Right cardiac atrium (tissue), 5 donors: Measurements from ENCODE around the gene HFM1. TPM values are rescaled to one million over a fixed set of nuclear protein-coding genes. Genes with fewer than 3 reads are reported as not detected.
"Not testable (repeated sequence)": the region's sequence is repeated elsewhere in the genome, so short reads cannot be mapped to it uniquely, and the experiment has no call there.

Source experiments
- ATAC-seq, 2 donors: fragments of 200-7000 bp; cut with Tn5 transposase; one replicate each; pipeline versions ENCODE4 v1.8.0 to v1.9.1; 2020; ENCODE audit warnings: moderate library complexity in 2 of 2, mild to moderate bottlenecking in 1 of 2
- DNase-seq, 3 donors: peaks; one replicate each; pipeline ENCODE4 v3.0.0-alpha.2; 2020
- H3K27ac ChIP-seq: one replicate; pipeline ENCODE4 v1.5.1; 2013; ENCODE audit warnings: mild to moderate bottlenecking, low read length, control low read depth, moderate library complexity
- H3K27me3 ChIP-seq: one replicate; pipeline ENCODE4 v1.6.1; 2013; ENCODE audit not compliant: control insufficient read depth, insufficient read depth
- H3K4me1 ChIP-seq: one replicate; pipeline ENCODE4 v1.6.1; 2013; ENCODE audit warnings: low read length; ENCODE audit not compliant: control insufficient read depth, insufficient read depth
- H3K4me3 ChIP-seq: one replicate; pipeline ENCODE4 v1.5.1; 2013; ENCODE audit warnings: low read length, control low read depth
- H3K9me3 ChIP-seq: one replicate; pipeline ENCODE4 v1.6.1; 2013; ENCODE audit warnings: low read length; ENCODE audit not compliant: control insufficient read depth
- WGBS: extraction: QIAGEN DNeasy Blood & Tissue Kit; methylation state at CpG from one replicate; pipeline ENCODE4 v1.1.7; 2013; 5-methylcytosine and 5-hydroxymethylcytosine counted together
- intact Hi-C, 4 donors: fragments of 100-400 bp; cut with DNase I; formaldehyde crosslinking; loops; one replicate each; pipeline versions ENCODE4 v1.11.0 to v1.14.0; 2022 to 2023
- polyA plus RNA-seq: library from polyadenylated mRNA; stranded (reverse); fragments of 200-250 nt; gene quantifications from one replicate; pipeline ENCODE4 v1.2.3, GENCODE V29; 2013
- total RNA-seq, 4 donors: library from RNA; stranded (reverse); fragmentation: NEBNext Ultra II Directional; extraction: Animal tissue kit (Norgen Biotek cat#: 25700); gene quantifications; one replicate each; pipeline ENCODE4 v1.2.1, GENCODE V29; 2021
- donor health status: healthy with polysubstance abuse.
- donor health status: DM: no; HTN: yes; CAD: no.
- donor health status: DM: no; HTN: no; CAD: no.
- donor health status: DM: no; HTN: yes; CAD: no; lungs with severe emphysema.
- donor health status: DM: yes; HTN: yes; CAD: no.

HFM1 gene
- total and polyA plus RNA-seq, 5 donors = 1.00 to 2.9 (median 2.3) TPM

- H3K27ac ChIP-seq, H3K9me3 ChIP-seq, H3K27me3 ChIP-seq, H3K4me1 ChIP-seq, DNase-seq, intact Hi-C loops, ATAC-seq, H3K4me3 ChIP-seq: not testable (repeated sequence)
- WGBS = 96% methylated on average over 4 of the region's 4 CpGs
Observed at GRCh38 chr1:91422523-91422922, 17.9 kb upstream of the HFM1 start.

- Histone ChIP-seq H3K27me3 (no peaks in the 10 kb centered on the region), H3K27ac (no peak overlapping the region), H3K4me1 (no peaks in the 10 kb centered on the region), H3K9me3 (no peaks in the 10 kb centered on the region), H3K4me3 (no peak overlapping the region)
- intact Hi-C loops = no loop called here
- DNase-seq = no peak
- ATAC-seq = no peak
Observed at GRCh38 chr1:91412371-91412770, 7.7 kb upstream of the HFM1 start.

GRCh38 chr1:91406773-91407389, 2.2 kb upstream of the HFM1 start:
- no peak for ATAC-seq
- H3K27ac ChIP-seq = no peak overlapping the region
- WGBS = 65% methylated on average over 7 of the region's 7 CpGs
- H3K4me3 ChIP-seq = no peak overlapping the region
- H3K9me3 ChIP-seq = no peaks in the 10 kb centered on the region
- H3K4me1 ChIP-seq = no peaks in the 10 kb centered on the region
- no peak for DNase-seq
- intact Hi-C loops = loop anchor here in 1 of 4 donors (10.0 kb wide), 1 partner anchor 122 kb away; no protein-coding TSS in a partner anchor
- no peaks in the 10 kb centered on the region for H3K27me3 ChIP-seq

GRCh38 chr1:91402023-91402422, 2.6 kb downstream of the HFM1 start:
- H3K4me3 ChIP-seq = no peak overlapping the region

GRCh38 chr1:91400133-91400725, 4.4 kb downstream of the HFM1 start:
- intact Hi-C loops = loop anchor here in 2 of 4 donors (5.0 to 10.0 kb wide), 2 partner anchors 115 to 118 kb away; no protein-coding TSS in a partner anchor
- H3K27me3 ChIP-seq = no peaks in the 10 kb centered on the region
- no peaks in the 10 kb centered on the region for H3K9me3 ChIP-seq
- no peak overlapping the region for H3K27ac ChIP-seq
- DNase-seq (peak in 2 of 3 donors; percentile 23 to 64), ATAC-seq (peak in 1 of 2 donors; percentile 48)
- H3K4me1 ChIP-seq = no peaks in the 10 kb centered on the region
- H3K4me3 ChIP-seq = no peak overlapping the region
- 64% methylated on average over 6 of the region's 6 CpGs for WGBS

More at GRCh38 chr1:91402023-91402422, 2.6 kb downstream of the HFM1 start:
- Histone ChIP-seq H3K4me1 (no peaks in the 10 kb centered on the region), H3K9me3 (no peaks in the 10 kb centered on the region), H3K27ac (no peak overlapping the region), H3K27me3 (no peaks in the 10 kb centered on the region)
- DNase-seq (no peak), ATAC-seq (no peak)
- WGBS = 33% methylated on average over 3 of the region's 3 CpGs
- intact Hi-C loops = loop anchor here in 2 of 4 donors (5.0 to 10.0 kb wide), 2 partner anchors 117 to 120 kb away; no protein-coding TSS in a partner anchor

GRCh38 chr1:91398291-91398690, 6.3 kb downstream of the HFM1 start:
- Histone ChIP-seq H3K9me3 (no peaks in the 10 kb centered on the region), H3K27me3 (no peaks in the 10 kb centered on the region), H3K4me3 (no peak overlapping the region), H3K4me1 (no peaks in the 10 kb centered on the region), H3K27ac (no peak overlapping the region)
- intact Hi-C loops = loop anchor here in 1 of 4 donors (5.0 kb wide), 1 partner anchor 116 kb away; no protein-coding TSS in a partner anchor
- 49% methylated on average over 1 of the region's 1 CpG for WGBS
- no peak for DNase-seq
- no peak for ATAC-seq

GRCh38 chr1:91397605-91398004, 7.0 kb downstream of the HFM1 start:
- WGBS = 58% methylated on average over 4 of the region's 4 CpGs
- no peaks in the 10 kb centered on the region for H3K27me3 ChIP-seq
- H3K4me1 ChIP-seq = no peaks in the 10 kb centered on the region
- H3K9me3 ChIP-seq = no peaks in the 10 kb centered on the region
- no peak for DNase-seq
- no peak for ATAC-seq
- H3K27ac ChIP-seq = no peak overlapping the region
- intact Hi-C loops = loop anchor here in 1 of 4 donors (5.0 kb wide), 1 partner anchor 115 kb away; no protein-coding TSS in a partner anchor
- H3K4me3 ChIP-seq = no peak overlapping the region

GRCh38 chr1:91393042-91393441, 11.6 kb downstream of the HFM1 start:
- H3K4me1 ChIP-seq = no peaks in the 10 kb centered on the region
- 86% methylated on average over 1 of the region's 1 CpG for WGBS
- H3K27me3 ChIP-seq = no peaks in the 10 kb centered on the region
- no peak overlapping the region for H3K4me3 ChIP-seq
- intact Hi-C loops = no loop called here
- DNase-seq (no peak), ATAC-seq (no peak)
- no peak overlapping the region for H3K27ac ChIP-seq
- H3K9me3 ChIP-seq = no peaks in the 10 kb centered on the region

GRCh38 chr1:91386109-91386508, 18.5 kb downstream of the HFM1 start:
- Histone ChIP-seq H3K4me3 (no peak overlapping the region), H3K27me3 (no peaks in the 10 kb centered on the region), H3K4me1 (no peaks in the 10 kb centered on the region), H3K9me3 (no peaks in the 10 kb centered on the region), H3K27ac (no peak overlapping the region)
- ATAC-seq = no peak
- WGBS = 93% methylated on average over 2 of the region's 2 CpGs
- no peak for DNase-seq
- intact Hi-C loops = no loop called here

GRCh38 chr1:91383456-91383855, 21.2 kb downstream of the HFM1 start:
- no peak for DNase-seq
- H3K27me3 ChIP-seq = no peaks in the 10 kb centered on the region
- intact Hi-C loops = no loop called here
- ATAC-seq = no peak
- 74% methylated on average over 2 of the region's 2 CpGs for WGBS
- no peaks in the 10 kb centered on the region for H3K9me3 ChIP-seq
- H3K4me3 ChIP-seq = no peak overlapping the region
- H3K27ac ChIP-seq = no peak overlapping the region
- no peaks in the 10 kb centered on the region for H3K4me1 ChIP-seq

GRCh38 chr1:91381844-91382243, 22.8 kb downstream of the HFM1 start:
- no peak for ATAC-seq
- WGBS = 76% methylated on average over 3 of the region's 3 CpGs

More at GRCh38 chr1:91381844-91382243, 22.8 kb downstream of the HFM1 start:
- no peak for DNase-seq
- intact Hi-C loops = no loop called here
- H3K4me1 ChIP-seq = no peaks in the 10 kb centered on the region
- H3K27me3 ChIP-seq = no peaks in the 10 kb centered on the region
- H3K4me3 ChIP-seq = no peak overlapping the region
- H3K9me3 ChIP-seq = no peaks in the 10 kb centered on the region
- no peak overlapping the region for H3K27ac ChIP-seq
